Fibroblast of skin of back (primary cell): ENCODE results near the gene APH1B.

Experiments used
- DNase-seq: peaks from one replicate; pipeline ENCODE4 v3.0.0-alpha.2; 2013

Gene APH1B

DNA sequence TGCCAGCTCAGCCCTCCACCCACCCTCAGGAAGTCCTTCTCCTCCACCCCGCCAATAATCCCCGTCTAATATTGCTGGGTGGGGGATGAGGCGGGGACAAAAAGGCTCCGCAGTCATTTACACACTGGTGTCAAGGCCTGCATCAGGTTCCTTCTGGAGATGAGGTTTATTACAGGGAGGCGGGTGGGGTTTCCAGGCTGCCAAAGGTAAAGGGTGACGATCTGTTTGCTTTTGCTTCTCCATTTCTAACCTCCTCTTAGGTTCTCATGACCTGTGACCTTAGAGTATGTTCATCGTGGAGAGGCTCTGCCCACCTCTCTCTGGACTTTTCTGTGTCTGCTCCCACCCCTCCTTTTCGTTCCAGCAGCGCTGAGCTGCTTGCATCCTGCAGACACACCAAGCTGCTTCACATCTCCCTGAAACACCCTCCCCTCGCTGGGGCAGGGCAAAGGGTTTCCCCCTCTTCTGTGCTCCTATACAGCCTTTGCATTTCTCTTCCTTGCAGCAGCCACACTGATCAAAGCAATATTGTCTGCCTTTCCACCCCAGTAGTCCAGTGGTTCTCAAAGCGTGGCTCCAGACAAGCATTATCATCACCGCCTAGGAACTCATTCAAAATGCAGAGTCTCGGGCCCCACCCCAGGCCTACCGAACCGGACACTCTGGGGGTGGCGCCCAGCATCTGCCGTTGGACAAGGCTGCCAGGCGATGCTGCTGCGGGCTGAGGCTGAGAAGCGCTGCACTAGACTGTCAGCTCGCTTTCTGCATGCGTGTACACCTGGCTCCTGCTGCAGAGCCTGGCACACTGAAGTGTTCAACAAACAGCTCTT lies 77.6 kb downstream of the APH1B start:
- DNase-seq, result no peak

GRCh38 chr15:63357061-63357460 lies 79.7 kb downstream of the APH1B start:
- no peak for DNase-seq

DNA sequence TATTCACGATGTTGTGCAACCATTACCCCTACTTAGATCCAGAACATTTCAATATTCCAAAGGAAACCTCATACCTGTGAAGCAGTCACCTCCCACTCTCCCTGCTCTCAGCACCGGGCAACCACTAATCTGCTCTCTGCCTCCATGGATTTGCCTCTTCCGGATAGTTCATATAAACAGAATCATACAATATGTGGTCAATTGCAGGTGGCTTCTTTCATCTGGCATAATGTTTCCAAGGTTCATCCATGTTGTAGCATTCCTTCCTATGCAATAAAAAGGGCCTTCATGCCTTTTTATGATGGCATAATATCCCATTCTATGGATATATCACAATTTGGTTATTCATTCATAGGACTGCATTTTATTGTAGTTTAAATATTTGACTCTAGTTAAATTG lies 80.3 kb downstream of the APH1B start:
- no peak for DNase-seq

DNA sequence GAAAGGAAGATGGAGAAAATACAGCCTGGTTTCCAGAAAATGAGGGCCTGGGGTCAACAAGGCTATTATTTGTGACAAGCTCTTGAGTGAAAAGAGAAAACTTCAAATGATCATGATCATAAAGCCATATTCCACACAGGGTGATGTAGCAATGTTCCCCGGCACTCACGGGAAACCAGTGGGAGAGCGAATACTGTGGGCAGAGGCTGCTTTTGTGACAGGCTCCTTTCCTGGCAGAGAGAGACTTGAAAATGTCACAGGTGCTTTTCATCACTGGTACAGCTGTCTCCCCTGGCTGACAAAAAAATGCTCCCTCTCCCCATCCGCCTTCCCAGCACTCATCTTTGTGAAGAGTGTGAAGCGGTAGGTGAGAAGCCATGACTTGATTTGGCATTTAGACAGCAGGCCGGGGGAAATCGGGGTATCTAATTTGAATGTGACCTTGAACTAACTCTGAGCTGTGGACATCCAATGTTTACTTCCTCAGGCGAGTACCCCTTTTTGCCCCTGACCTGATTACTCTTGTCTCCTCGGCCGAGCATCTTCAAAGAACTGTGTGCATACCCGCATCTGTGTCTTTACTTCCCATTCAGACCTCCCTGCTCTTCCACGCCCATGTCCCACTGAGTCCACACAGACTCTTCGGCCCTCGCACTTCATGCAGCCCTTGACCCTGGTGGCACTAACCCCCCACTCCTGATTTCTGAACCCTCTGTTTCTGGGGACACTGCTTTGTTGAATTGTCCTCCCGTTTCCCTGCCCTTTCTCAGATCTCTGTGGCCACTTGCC lies 81.0 kb downstream of the APH1B start:
- no peak for DNase-seq
